HG02973 (cell line): Measurements from ENCODE around the gene ARMH3.

Source experiments
- ATAC-seq: cut with Tn5 transposase; IDR thresholded peaks from one replicate; pipeline ENCODE4 v1.9.1; 2021; ENCODE audit warnings: moderate library complexity; ENCODE audit not compliant: unreplicated experiment

The ARMH3 gene

DNA sequence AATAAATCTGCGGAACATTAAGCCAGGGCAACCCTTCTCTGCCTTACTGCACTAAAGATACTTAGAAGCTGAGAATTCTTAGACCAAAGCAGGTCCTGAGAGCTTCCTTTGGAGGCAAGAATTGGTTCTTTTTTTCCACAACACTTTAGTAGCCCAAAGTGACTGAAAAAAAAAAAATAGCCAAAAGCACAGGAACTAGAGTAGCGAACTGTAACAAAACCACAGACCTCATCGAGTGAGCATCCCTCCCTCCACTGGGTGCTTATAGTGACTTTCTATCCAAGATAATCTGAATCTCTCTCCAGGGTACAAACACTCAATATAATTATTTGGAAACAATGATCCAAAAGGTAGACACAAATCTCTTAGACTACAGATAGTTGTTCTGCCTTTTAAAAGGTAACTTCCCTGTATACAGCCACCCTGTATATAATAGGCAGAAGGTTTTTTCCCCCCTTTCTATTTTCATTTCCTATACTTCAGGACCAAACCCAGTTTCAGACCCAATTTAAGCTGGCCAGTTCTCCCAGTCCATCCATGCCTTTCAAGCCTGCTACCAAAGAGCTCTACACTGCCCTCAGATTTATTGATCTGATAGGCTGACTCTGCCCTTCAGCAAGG is 180.8 kb downstream of the ARMH3 start:
- no peak for ATAC-seq

DNA sequence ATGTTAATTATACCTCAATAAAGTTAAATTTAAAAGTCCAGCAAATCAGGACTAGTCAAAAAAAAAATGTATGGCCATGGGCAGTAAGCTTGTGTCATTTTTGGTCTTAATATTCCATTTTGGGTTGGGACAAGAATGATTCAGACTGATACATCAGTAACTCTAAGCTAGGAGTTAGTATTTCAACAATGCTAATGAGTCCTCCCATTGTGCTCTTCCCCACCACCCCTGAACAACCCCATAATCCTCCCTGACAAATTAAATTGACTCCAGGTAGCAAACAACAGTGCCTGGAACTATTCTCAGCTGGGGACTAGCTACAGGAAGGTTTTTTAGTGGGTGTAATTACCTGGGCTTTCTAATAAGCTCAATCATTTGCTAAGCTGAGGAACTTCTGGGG is 181.7 kb downstream of the ARMH3 start:
- no peak for ATAC-seq

GRCh38 chr10:101867931-101868330 is 188.0 kb downstream of the ARMH3 start:
- no peak for ATAC-seq

GRCh38 chr10:101859530-101859929 is 196.4 kb downstream of the ARMH3 start:
- ATAC-seq, result peak; percentile 17

DNA sequence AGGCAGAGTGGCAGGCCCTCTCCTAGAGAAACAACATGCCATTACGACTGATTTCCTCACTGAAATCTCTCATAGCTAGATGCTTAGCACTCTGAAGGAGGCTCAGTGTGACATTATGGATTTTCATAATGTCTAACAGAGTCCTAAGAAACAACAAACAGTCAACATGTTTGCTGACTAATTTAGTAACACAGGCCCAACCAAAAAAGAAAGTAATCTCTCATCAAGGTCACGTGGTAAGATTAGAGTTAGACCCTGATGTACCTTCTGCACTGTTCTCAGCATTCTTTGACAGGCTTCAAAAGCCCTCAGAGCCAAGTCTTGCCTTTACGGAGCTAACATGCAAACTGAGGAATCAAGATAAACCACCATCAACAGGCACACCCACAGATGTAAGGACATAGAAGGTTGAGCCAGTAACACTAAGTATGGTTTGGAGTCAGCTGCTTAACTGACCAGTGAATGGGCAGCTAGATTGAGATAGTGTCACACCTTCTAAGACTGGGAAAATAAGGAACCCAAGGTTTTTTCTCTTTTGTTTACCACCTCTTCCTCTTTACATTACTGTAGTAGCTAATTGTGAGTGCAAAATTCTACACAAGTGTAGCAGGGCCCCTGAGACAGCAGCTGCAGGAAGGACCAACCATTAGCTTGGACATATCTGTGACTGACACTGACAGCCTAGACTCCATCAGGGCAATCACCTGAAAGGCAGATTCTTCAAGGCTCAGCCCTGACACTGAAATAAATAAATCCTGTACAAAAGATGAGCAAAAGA is 197.1 kb downstream of the ARMH3 start:
- peak; percentile 76 for ATAC-seq

DNA sequence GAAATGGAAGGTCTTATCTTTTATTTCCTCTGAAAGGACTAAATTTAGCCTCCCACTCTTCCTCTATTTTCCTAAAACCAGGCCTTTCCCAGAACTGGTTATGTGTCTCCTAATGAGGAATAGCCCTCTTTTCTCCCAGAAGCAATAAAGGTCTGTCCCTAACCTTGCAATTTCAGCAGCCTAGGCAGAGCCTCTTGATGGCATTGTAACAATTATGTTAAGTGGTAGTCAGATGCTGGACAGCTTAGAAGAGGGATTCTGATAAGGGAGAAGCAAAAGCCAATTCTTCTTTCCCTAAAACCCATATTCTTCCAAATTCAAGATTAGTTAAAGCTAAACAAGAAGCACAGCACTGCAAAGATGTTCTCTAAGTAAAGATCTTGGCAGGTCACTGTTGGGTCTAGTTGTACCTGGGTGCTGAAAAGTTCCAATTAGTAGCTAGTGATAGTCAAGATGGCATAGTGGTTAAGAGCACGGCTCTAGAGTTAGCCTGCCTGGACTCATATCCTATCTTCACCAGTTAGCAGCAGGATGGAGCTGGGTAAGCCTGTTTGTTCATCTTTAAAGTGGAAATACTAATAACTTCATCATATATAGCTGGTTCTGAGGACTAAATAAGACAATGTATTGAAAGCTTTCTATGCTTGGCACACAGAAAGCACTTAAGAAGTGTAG is 198.0 kb downstream of the ARMH3 start:
- no peak for ATAC-seq

DNA sequence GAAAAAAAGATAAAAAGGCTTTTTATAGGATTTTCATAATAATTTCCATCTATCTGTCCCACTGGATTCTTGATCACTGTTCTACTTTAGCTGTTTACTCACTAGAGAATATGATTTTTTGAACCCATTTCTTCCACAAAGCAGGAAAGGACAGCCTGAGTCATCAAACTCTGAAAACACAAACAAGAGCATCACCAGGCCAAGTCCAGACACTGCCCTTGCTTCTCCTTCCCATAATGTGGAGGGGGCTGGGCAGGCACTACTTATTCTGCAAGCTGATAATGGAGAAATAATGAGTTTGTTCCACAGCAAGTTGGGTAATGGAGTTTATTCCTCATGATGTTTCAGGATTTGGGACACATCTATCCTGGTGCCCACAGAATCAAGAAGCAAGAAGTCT is 199.3 kb downstream of the ARMH3 start:
- no peak for ATAC-seq

DNA sequence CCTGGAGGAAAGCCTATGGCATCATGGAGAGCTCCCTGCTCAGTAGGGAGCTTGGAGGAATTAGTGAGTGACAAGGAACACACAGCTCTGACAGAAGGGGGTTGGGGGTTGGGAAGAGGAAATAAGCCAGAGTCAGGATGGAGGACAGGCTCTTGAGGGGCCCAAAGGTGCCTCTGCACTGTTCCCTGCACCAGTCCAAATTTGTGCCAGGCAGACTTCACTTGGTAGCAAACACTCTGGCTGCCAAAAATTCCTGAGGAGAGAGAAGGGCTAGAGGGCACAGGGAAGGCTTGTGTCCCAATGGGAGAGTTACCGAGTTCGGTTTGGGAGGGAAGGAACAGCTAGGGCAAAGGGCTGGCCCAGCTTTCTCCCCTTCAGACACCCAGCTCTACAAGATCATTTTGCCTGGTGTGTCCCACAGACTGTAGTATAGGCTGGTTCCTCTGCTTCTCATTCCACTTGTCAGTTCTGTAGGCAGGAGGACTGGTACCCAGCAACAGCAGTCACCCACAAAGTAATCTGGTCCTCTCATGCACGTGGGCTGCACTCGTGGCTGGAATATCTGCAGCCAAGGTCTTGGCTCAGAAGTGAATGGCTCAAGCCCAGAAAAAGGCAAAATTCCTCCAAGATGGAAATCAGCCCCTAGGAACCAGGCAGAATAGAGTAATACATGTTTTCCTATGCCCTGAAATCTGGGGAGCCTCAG is 204.4 kb downstream of the ARMH3 start:
- no peak for ATAC-seq

DNA sequence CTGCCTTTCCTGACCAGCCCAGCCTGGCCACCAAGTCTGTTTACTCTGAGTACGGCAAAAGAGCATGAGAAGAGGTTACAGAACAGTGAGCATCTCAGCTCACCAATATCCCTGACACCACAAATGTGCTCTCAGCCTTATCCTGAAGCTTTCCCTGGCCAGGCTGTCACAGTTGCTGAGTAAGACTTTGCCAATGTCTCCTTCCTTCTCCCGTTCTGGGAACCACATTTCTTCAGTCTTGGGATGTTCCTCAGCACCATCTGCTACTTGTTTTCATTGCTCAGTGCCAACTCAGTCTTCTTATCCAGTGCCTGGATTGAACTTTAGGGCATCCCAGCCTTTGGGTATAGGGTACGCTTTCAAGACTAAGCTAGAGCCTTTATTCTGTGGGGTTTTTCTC is 205.2 kb downstream of the ARMH3 start:
- ATAC-seq, result no peak

GRCh38 chr10:101848894-101849351 is 207.1 kb downstream of the ARMH3 start:
- no peak for ATAC-seq

DNA sequence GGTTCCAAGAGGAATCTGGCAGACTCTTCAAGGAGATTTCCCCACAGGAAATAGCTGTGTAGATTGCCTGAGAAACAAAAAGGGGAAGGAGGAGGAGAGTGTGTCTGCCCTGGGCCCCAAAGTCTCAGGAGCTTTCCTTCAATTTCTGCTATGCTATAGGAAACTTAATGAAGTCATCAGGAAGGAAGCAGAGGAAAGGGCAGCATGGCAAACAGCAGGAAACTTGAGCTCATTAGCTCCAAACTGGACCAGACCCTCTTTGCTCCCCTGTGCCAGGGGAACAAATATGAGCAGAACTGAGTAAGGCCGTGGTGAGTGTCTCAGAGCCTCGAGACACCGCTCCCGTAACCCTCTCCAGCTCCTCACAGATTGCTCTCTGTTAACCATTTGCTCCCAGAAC is 207.6 kb downstream of the ARMH3 start:
- no peak for ATAC-seq

GRCh38 chr10:101845893-101846292 is 210.1 kb downstream of the ARMH3 start:
- ATAC-seq, result no peak

DNA sequence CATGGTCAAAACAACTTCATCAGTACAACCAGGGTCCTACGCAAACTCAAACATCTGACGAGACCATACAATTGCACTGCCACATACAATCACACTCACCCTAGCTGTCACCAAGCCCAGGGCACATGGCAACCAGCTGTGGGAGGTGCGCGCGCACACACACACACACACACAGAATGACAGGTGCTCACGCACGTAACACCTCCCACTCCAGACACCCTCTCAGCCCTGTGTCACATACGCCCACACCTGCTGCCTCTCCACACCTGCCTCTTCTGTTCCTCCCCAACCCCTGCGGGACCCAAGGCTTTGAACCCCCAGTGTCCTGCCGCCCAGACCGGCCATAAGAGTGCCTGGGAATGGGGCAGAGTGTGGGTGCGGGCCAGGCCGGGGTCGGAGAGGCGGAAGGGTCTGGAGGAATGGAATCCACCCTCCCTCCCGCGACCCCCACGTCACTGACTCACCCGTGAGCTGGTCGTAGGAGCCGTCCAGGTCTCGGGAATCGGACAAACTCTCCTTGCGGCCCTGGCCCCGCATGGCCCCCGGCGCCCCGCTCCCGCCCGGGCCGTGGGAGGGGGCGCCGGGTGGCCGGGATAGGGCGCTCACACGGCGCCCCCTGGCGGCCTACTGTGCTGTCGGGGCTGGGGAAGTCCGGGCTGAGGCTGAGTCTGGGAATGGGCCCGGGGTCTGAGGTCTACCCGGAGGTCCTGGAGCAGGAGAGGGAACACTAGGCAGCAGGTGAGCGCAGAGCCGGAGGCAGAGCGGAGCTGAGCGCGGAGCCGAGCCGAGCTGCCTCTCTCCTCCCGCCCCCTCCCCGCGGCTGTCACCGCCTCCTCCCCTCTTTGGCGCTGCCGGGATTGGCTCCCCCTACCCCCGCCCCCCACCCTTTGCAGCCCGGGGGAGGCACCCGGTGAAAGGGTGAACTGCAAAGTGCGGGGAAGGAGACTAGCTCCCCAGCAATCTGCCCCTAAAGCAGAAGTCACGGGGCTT is 212.6 kb downstream of the ARMH3 start, which contains the start of gene KCNIP2:
TSS of gene KCNIP2 (minus strand) at position 769 of the 990 bp plus-strand sequence. CDS start at position 537, 232 bp downstream.
- ATAC-seq, result no peak

DNA sequence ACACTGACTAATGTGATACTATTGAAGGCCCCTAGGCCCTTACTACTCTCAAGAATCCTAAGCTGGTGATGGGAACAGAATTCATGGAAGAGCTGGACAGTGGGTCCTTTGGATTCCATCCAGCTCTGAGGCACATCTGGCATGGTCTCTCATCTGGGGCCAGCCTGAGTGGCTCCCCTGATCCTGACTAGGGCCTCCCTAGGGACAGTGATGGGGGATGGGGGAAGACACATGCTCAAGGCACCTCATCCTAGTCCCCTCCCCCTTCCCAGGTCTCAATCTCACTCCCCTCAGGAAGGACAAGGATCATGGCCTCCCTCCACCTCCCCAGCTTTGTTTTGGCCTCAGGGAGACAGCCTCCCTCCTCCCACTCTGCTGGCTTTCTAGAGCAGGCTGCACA is 214.1 kb downstream of the ARMH3 start:
- no peak for ATAC-seq

GRCh38 chr10:101840741-101841453 is 215.1 kb downstream of the ARMH3 start:
- ATAC-seq, result peak; percentile 63

DNA sequence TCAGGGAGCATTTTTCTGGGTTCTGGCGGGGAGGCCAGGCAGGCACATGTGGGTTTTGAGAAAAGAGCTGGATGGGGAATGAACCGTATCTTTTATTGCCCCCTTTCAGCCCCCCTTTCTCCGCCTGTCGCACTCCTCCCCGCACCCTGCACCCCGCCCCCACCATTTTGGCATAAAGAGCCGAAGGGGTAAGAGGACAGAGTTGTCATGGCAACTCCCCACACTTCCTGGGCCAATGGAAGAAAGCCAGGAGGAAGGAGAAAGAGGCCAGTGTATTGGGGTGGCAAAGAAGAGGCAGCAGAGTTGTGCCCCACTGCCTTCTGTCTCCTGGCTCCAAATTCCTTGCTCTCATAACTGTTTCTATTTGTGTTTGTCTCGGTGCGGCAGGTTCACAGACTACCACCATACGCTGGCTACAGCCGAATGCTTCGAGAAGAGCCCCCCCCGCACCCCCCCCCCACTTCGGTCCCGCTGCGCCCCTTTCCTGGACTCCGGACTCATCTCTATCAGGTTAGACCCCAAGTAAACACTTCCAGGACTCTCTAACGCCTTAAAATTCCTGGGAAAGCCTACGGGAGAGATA is 215.8 kb downstream of the ARMH3 start:
- ATAC-seq, result no peak

- ATAC-seq, result no peak
Observed at GRCh38 chr10:101839416-101840063, 216.4 kb downstream of the ARMH3 start.

DNA sequence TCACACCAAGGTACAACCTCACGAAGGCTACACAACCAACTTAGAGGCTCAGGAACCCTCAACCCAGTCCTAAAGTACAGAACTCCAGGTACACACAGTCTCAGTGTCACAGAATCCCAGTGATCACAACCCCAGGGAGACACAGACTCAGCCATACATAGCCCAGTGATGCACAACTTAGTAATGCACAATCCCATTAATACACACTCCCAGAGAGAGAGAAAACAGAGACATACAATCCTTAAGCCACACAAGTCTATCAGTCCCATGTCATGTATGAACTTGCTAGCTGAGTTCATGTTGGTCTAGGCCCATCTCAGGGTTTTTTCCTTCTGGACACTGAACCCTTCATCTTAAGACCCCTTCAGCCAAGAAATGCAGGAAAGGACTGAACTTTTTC is 217.0 kb downstream of the ARMH3 start:
- ATAC-seq, result no peak
